Activated CD8-positive, alpha-beta T cell treated with anti-CD3 and anti-CD28 coated beads, Interleukin-2, amount 10 ng/mL, durations not matched to agents 7 days and 5 days (primary cell): Measurements from ENCODE around the gene NXPE1. TPM values are rescaled to one million over a fixed set of nuclear protein-coding genes. Genes with fewer than 3 reads are reported as not detected.

ENCODE experiments used
- ATAC-seq: fragments of 150-1000 bp; cut with Tn5 transposase; one replicate; pipeline ENCODE4 v1.10.0; 2021; ENCODE audit warnings: moderate library complexity
- CTCF ChIA-PET: fragments of 350-600 bp; sonication (Branson Sonifier 250); formaldehyde crosslinking; loops from one replicate; lab custom pipeline; 2021; ENCODE audit warnings: antibody characterized with exemption; lab: Charles Lee
- POLR2A ChIA-PET: fragments of 350-600 bp; sonication (Branson Sonifier 250); formaldehyde crosslinking; loops from one replicate; lab custom pipeline; 2021; ENCODE audit warnings: antibody characterized with exemption; lab: Charles Lee
- DNase-seq: peaks from one replicate; pipeline ENCODE4 v3.0.0-alpha.2; 2020
- H3K27ac Mint-ChIP-seq: one replicate; pipeline ENCODE4 v1.8.0; 2021; ENCODE audit warnings: mild to moderate bottlenecking, mixed read lengths
- H3K27me3 Mint-ChIP-seq: one replicate; pipeline ENCODE4 v1.8.0; 2021; ENCODE audit warnings: low read depth, mixed read lengths
- H3K36me3 Mint-ChIP-seq: one replicate; pipeline ENCODE4 v1.8.0; 2021; ENCODE audit warnings: low read depth, mixed read lengths
- H3K4me1 Mint-ChIP-seq: one replicate; pipeline ENCODE4 v1.8.0; 2021; ENCODE audit warnings: low read depth, mixed read lengths
- H3K4me3 Mint-ChIP-seq: one replicate; pipeline ENCODE4 v1.8.0; 2021; ENCODE audit warnings: mild to moderate bottlenecking, mixed read lengths
- H3K9me3 Mint-ChIP-seq: one replicate; pipeline ENCODE4 v1.8.0; 2022; ENCODE audit warnings: mixed read lengths; ENCODE audit not compliant: insufficient read depth
- total RNA-seq, 2 experiments: library from RNA; stranded (reverse); gene quantifications; one replicate each; pipeline ENCODE4 v1.2.3, GENCODE V29; 2021

The NXPE1 gene
- total RNA-seq, 2 experiments from 2014 or later, result not detected

GRCh38 chr11:114478768-114479167, 80.9 kb downstream of the NXPE1 start:
- peaks cover 9% of the 10 kb centered on the region for H3K27me3 Mint-ChIP-seq
- DNase-seq (no peak), ATAC-seq (no peak)
- CTCF ChIA-PET, result no interaction called here
- H3K9me3 Mint-ChIP-seq, result no peaks in the 10 kb centered on the region
- H3K4me1 Mint-ChIP-seq, result no peaks in the 10 kb centered on the region
- no peak overlapping the region for H3K27ac Mint-ChIP-seq
- H3K4me3 Mint-ChIP-seq, result no peak overlapping the region
- no peaks in the 10 kb centered on the region for H3K36me3 Mint-ChIP-seq
- POLR2A ChIA-PET, result no interaction called here

GRCh38 chr11:114478001-114478410, 81.7 kb downstream of the NXPE1 start:
- DNase-seq (no peak), ATAC-seq (no peak)
- Mint-ChIP-seq H3K4me1 (no peaks in the 10 kb centered on the region), H3K4me3 (no peak overlapping the region), H3K36me3 (no peaks in the 10 kb centered on the region), H3K27me3 (peaks cover 9% of the 10 kb centered on the region), H3K9me3 (no peaks in the 10 kb centered on the region), H3K27ac (no peak overlapping the region)
- ChIA-PET POLR2A (no interaction called here), CTCF (no interaction called here)

DNA sequence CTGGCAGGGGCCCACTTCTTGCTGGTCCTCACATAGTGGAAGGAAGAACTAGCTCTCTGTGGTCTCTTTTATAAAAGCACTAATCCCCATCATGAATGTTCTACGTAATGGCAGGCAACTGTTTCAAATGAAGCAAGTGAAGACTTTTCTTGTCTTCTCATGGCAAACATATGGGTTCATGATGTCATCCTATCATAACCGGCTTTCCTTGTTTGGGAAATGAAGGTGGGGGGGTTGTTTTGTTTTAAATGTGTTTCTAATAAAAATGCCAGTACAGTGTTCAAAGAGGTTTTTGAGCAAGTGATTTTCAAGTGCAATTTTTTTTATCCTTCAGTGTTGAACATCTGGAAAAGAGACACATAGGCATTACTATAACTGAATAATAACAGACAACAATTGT, 87.0 kb downstream of the NXPE1 start:
- ATAC-seq (no peak), DNase-seq (no peak)
- Mint-ChIP-seq H3K27ac (no peak overlapping the region), H3K27me3 (peaks cover 7% of the 10 kb centered on the region), H3K4me1 (no peaks in the 10 kb centered on the region), H3K9me3 (no peaks in the 10 kb centered on the region), H3K4me3 (no peak overlapping the region), H3K36me3 (no peaks in the 10 kb centered on the region)
- ChIA-PET CTCF (no interaction called here), POLR2A (no interaction called here)

Other genes starting within 250 kb of the NXPE1 start
- 1 to 10 TPM; 8.2 to 8.4 TPM for gene C11orf71, start 159.4 kb downstream of the NXPE1 start, total RNA-seq
- gene RBM7, start 159.2 kb downstream of the NXPE1 start, total RNA-seq, result 10 to 100 TPM; 38.4 to 42.9 TPM
- 10 to 100 TPM; 56.6 to 60.7 TPM for gene REXO2, start 120.4 kb downstream of the NXPE1 start, total RNA-seq
- not detected for gene NXPE4, start 35.9 kb upstream of the NXPE1 start, total RNA-seq
- not detected for gene NXPE2, start 118.6 kb upstream of the NXPE1 start, total RNA-seq